ENCODE measurements around the gene MMP14. TPM values are rescaled to one million over a fixed set of nuclear protein-coding genes. Genes with fewer than 3 reads are reported as not detected.

MMP14 gene
- total and polyA plus RNA-seq, 2 of the 13 experiments (the other 11 are each of a cell fraction or from before 2014, with no cell fraction given) = 5.2 to 9.8 TPM

- TF ChIP-seq ZNF142 (CRISPR knock-in tag; IDR thresholded peaks at IDR 0.05) (0 out of 2 replicates have a peak, but pooled peaks have one; percentile 34), PRDM15 (CRISPR knock-in tag; IDR thresholded peaks at IDR 0.05) (no peak), TRAFD1 (CRISPR knock-in tag; IDR thresholded peaks at IDR 0.05; ENCODE audit: borderline replicate concordance) (no peak), ZNF549 (CRISPR knock-in tag; IDR thresholded peaks at IDR 0.05) (no peak), NFKBIZ (CRISPR knock-in tag; IDR thresholded peaks at IDR 0.05) (no peak), NFE2L1 (CRISPR knock-in tag; IDR thresholded peaks at IDR 0.05; ENCODE audit: borderline replicate concordance) (no peak), AGO2 (optimal IDR thresholded peaks at IDR 0.05; ENCODE audit: low read depth, low read length) (no peak), ISL2 (CRISPR knock-in tag; IDR thresholded peaks at IDR 0.05) (no peak), FOXP4 (CRISPR knock-in tag; IDR thresholded peaks at IDR 0.05) (peak; percentile 57; the same call in 1 of the 2 replicates), THAP11 (CRISPR knock-in tag; IDR thresholded peaks at IDR 0.05) (no peak), TFE3 (CRISPR knock-in tag; IDR thresholded peaks at IDR 0.05) (no peak), TBX3 (IDR thresholded peaks at IDR 0.05; ENCODE audit: borderline replicate concordance) (no peak), ZNF619 (CRISPR knock-in tag; IDR thresholded peaks at IDR 0.05) (no peak), ZNF563 (CRISPR knock-in tag; IDR thresholded peaks at IDR 0.05) (no peak)
These were observed 18.8 kb downstream of the MMP14 start (continued) for GRCh38 chr14:22854963-22855724.
